GM18907 (cell line): Measurements from ENCODE around the gene PCDH20.
"Not testable (repeated sequence)": the region's sequence is repeated elsewhere in the genome, so short reads cannot be mapped to it uniquely, and the experiment has no call there.

Experiments used
- ATAC-seq: cut with Tn5 transposase; IDR thresholded peaks from one replicate; pipeline ENCODE4 v1.9.1; 2021; ENCODE audit warnings: mild to moderate bottlenecking, moderate library complexity; ENCODE audit not compliant: unreplicated experiment

Gene PCDH20, protein sequence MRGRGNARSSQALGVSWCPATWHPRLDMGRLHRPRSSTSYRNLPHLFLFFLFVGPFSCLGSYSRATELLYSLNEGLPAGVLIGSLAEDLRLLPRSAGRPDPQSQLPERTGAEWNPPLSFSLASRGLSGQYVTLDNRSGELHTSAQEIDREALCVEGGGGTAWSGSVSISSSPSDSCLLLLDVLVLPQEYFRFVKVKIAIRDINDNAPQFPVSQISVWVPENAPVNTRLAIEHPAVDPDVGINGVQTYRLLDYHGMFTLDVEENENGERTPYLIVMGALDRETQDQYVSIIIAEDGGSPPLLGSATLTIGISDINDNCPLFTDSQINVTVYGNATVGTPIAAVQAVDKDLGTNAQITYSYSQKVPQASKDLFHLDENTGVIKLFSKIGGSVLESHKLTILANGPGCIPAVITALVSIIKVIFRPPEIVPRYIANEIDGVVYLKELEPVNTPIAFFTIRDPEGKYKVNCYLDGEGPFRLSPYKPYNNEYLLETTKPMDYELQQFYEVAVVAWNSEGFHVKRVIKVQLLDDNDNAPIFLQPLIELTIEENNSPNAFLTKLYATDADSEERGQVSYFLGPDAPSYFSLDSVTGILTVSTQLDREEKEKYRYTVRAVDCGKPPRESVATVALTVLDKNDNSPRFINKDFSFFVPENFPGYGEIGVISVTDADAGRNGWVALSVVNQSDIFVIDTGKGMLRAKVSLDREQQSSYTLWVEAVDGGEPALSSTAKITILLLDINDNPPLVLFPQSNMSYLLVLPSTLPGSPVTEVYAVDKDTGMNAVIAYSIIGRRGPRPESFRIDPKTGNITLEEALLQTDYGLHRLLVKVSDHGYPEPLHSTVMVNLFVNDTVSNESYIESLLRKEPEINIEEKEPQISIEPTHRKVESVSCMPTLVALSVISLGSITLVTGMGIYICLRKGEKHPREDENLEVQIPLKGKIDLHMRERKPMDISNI

DNA sequence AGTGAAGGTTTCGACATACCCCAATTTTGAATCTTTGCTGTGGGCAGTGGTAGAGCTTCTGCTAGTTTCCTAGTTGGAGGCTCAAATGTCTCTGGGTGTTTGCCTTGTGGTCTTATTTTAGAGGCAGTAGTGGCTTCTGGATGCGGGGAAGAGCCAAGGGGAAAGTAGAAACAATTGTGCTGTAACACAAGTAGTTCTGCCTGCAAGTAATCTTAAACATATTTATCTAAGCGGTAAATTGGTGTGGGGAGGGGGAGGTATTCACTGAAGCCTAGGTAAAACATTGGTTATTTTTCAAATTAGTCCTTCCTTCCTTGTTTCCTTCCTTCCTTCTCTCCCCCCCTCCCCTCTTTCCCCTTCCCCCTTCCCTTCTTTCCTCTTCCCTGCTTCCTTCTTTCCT, at the start of gene PCDH20:
Gene PCDH20, minus strand, starts transcription at position 101 of the 400 bp plus-strand sequence. CDS start 691 bp downstream, outside the sequence.
- ATAC-seq, result no peak

- no peak for ATAC-seq
Observed at GRCh38 chr13:61463024-61463423, 47.4 kb upstream of the PCDH20 start.

- ATAC-seq, result no peak
Observed at GRCh38 chr13:61453121-61453520, 37.5 kb upstream of the PCDH20 start.

- no peak for ATAC-seq
Observed at GRCh38 chr13:61432029-61432428, 16.4 kb upstream of the PCDH20 start.

GRCh38 chr13:61423915-61424314, 8.3 kb upstream of the PCDH20 start:
- ATAC-seq, result no peak

GRCh38 chr13:61417086-61417570, 1.5 kb upstream of the PCDH20 start:
- no peak for ATAC-seq

DNA sequence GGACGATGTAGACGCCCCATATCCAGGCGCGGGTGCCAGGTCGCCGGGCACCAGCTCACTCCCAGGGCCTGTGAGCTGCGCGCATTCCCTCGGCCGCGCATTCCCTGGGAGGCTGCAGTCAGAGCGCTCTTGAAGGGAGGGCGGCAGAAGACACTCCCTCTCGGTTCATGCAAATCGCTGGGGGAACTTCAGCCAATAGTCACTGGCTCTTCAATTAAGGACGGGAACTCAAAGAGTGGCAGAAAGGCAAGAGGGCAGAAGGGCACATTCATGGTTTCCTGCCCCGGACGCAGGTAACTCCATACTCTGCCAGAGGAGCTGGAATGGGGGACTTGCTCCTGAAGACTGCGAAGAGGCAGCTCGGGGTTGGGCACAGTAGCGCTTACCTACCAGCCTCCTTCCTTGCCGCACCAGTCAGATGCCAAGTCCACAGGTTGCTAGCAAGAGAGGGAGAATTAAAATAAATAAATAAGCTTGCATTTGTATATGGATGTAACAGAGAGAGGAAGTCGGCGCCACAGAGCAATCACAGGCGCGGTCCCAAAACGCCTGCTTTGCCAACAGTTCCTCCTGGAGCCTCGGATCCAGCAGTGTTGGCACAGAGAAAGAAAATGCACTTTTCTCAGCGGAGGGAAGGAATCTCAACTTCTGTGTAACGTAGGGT, 459 bp downstream of the PCDH20 start:
- ATAC-seq, result no peak

DNA sequence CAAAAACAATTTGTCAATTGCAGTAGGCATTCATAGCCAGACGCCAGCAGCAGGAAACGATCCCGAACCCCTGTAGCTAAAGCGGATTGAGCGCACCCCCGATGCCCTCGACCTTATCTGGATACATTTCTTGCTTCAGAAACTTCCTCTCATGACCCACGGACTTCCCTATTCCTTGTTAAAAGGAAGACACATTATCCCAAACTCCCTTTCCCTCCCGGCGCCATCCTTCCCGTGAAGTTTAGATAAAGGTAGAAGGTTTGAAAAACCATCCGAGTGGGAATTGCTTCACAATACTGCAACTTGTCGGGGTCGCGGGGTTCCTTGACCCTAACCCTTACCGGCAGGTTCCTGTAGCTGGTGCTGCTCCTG, 977 bp downstream of the PCDH20 start:
- ATAC-seq, result no peak

DNA sequence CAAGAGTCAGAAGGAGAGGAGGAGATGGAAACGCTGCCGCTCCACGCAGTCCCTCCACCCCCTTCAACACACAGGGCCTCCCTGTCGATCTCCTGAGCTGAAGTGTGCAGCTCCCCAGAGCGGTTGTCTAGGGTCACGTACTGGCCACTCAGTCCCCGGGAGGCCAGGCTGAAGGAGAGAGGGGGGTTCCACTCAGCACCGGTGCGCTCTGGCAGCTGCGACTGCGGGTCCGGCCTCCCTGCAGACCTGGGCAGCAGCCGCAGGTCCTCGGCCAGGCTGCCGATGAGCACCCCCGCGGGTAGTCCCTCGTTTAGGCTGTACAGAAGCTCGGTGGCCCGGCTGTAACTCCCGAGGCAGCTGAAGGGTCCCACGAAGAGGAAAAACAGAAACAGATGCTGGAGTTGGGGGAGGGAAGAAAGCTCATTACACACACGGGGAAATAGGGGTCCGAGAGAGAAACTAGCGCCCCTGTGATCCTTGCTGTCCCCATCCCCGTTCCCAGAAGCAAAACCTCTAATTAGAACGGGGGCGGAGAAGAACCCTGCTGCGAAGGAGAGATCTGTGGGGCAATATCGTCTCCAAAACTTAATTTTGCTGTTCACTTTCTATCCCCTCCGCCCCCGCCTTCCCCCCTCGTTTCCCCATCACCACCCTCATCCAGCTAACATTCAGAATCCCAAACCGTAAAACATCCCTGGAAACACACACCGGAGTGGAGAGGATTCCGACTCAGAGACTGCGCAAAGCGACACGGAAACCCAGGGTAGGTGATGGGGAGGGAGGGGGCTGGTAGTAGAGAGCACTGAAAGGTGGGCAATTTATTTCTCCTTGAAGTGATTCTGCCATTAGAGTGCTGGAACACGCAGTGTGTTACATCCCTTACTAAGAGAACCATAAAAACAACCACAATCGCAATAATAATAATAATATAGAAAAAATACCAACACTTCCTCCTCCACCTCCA, 1.8 kb downstream of the PCDH20 start:
- no peak for ATAC-seq

DNA sequence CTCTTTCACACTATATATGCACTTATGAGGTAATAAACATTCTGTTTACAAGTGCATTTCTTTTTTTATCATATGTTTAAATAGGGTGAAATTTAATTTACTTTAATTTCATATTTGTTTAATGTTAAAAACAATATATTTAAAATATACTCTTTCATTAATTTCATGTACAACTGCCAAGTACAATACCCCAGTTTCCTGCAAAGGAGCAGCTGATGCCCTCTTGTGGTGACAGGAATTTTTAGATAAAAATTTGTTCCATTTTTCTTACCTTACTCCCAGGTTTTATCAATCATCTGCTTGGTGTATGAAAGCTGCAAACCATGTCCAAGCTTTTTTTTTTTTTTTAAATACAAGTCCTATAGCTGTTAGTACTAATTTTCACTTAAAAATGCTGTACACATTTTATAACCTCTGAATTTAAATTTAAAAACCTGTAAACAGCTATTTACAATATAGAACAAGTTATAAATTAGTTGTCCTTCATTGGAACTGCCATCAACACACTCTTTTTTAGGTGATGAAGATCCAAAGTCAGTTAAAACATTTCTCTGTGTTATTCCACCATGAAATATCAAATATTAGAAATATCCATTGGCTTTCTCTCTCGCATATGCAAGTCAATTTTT, 4.9 kb downstream of the PCDH20 start:
- ATAC-seq, result no peak

GRCh38 chr13:61410266-61410665, 5.4 kb downstream of the PCDH20 start:
- no peak for ATAC-seq

- no peak for ATAC-seq
Observed at GRCh38 chr13:61408571-61408970, 7.1 kb downstream of the PCDH20 start.

GRCh38 chr13:61406275-61406674, 9.4 kb downstream of the PCDH20 start:
- no peak for ATAC-seq

DNA sequence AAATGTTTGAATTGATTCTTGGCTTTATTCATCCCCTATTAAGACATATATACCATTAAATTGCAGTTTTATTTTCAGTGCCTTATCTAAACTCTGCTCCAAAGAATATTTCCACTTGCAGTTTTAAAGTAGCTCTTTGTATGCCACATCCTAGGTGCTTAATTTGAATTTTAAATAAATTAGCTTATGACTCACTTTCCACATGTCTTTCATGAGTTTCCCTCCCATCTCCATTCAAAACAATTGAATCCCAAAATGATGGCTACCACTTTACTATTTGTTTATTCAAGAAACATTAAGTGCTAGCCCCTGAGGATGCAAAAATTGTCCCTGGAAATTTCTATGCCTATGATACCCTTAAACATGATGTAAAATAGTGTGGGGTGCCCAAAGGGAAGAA, 19.5 kb downstream of the PCDH20 start:
- no peak for ATAC-seq

DNA sequence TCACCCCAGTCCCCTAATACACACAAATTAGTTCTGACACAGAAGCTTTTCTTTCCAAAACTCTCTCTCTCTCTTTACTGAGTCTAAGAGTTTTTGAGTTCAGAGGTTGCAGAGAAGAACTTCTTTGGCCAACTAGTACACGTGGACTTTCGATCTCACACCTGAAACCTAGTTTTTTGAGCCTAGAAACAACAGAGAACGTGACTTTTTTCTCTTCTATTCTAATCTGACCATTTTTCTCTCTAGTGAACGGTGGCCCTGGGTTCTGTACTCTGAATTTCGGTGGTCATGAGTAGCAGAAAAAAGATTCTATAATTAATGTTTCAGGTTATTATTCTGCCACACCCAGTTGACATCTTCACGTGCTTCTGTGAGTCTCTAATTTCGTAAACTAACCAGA, 24.2 kb downstream of the PCDH20 start:
- no peak for ATAC-seq

- no peak for ATAC-seq
Observed at GRCh38 chr13:61387694-61388093, 28.0 kb downstream of the PCDH20 start.

DNA sequence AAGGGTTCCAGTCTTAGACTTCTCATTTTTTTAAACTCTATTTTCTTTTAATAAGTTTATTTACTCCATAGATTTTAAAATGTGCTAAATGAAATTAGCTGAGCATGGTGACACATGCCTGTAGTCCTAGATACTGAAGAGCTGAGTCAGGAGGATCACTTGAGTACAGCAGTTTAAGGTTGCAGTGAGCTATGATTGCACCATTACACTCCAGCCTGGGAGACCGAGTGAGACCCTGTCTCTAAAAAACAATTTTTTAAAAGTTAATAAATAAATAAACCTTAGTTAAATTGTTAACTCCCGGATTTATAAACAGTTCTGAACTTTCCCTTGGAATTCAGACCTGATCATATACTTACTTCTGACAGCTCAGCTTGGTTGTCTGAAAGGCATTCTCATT, 32.5 kb downstream of the PCDH20 start:
- no peak for ATAC-seq

GRCh38 chr13:61370520-61370919, 45.1 kb downstream of the PCDH20 start:
- no peak for ATAC-seq

DNA sequence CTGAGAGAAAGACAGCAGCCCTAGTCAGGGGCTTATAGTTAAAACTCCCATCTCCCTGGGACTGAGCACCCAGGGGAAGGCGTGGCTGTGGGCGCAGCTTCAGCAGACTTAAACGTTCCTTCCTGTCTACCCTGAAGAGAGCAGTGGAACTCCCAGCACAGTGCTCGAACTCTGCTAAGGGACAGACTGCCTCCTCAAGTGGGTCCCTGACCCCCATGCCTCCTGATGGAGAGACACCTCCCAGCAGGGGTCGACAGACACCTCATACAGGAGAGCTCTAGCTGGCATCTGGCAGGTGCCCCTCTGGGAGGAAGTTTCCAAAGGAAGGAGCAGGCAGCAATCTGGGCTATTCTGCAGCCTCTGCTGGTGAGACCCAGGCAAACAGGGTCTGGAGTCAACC, 51.0 kb downstream of the PCDH20 start:
- ATAC-seq, result not testable (repeated sequence)

GRCh38 chr13:61362522-61362921, 53.1 kb downstream of the PCDH20 start:
- ATAC-seq, result no peak
